IMR-90 (cell line): ENCODE results near the gene EXOC6B. TPM values are rescaled to one million over a fixed set of nuclear protein-coding genes. Genes with fewer than 3 reads are reported as not detected.

ENCODE experiments used
- ATAC-seq: fragments of 200-7000 bp; cut with Tn5 transposase; 2 replicates; pipeline ENCODE4 v1.9.1; 2020; ENCODE audit warnings: low read depth, mild to moderate bottlenecking, moderate library complexity
- BruUV-seq: library from RNA; stranded (reverse); fragments of 400-500 nt; replicated peaks from 2 replicates; lab custom pipeline; 2021; lab: Mats Ljungman, UMichigan
- CTCF ChIA-PET: fragments of 300-600 bp; formaldehyde crosslinking; extraction: SDS; loops from one replicate; lab custom pipeline; 2021; ENCODE audit warnings: antibody characterized with exemption; lab: Yijun Ruan, JAX
- POLR2A ChIA-PET: fragments of 300-600 bp; sonication (Branson Sonifier 250); formaldehyde crosslinking; loops from one replicate; lab custom pipeline; 2022; ENCODE audit warnings: antibody characterized with exemption; ENCODE audit not compliant: unreplicated experiment; lab: Charles Lee
- DNase-seq: peaks from one replicate; pipeline ENCODE4 v3.0.0; 2013
- H2AFZ ChIP-seq: replicated peaks from 2 replicates; pipeline ENCODE3; 2013; ENCODE audit warnings: low read length, mild to moderate bottlenecking; ENCODE audit not compliant: poor library complexity
- H2AK5ac ChIP-seq: 2 replicates; pipeline ENCODE4 v1.6.1; 2013; ENCODE audit warnings: low read depth, low read length, inconsistent platforms
- H2AK9ac ChIP-seq: replicated peaks from 2 replicates; pipeline ENCODE3; 2013; ENCODE audit warnings: mild to moderate bottlenecking, low read depth, low read length, moderate library complexity; ENCODE audit not compliant: poor library complexity
- H2BK120ac ChIP-seq: 2 replicates; pipeline ENCODE4 v1.6.1; 2013; ENCODE audit warnings: low read depth, low read length, inconsistent platforms
- H2BK15ac ChIP-seq: 3 replicates; pipeline ENCODE4 v1.6.1; 2013; ENCODE audit warnings: low read depth, low read length, inconsistent platforms
- H2BK20ac ChIP-seq: 2 replicates; pipeline ENCODE4 v1.6.1; 2013; ENCODE audit warnings: low read depth, mild to moderate bottlenecking, inconsistent platforms, low read length, moderate library complexity
- H2BK5ac ChIP-seq: 2 replicates; pipeline ENCODE4 v1.6.1; 2013; ENCODE audit warnings: mild to moderate bottlenecking, low read depth, low read length, inconsistent platforms; ENCODE audit not compliant: poor library complexity, severe bottlenecking
- H3K14ac ChIP-seq: replicated peaks from 2 replicates; pipeline ENCODE4 v1.6.1; 2013; ENCODE audit warnings: low read depth, low read length, inconsistent platforms
- H3K18ac ChIP-seq: 2 replicates; pipeline ENCODE4 v1.6.1; 2013; ENCODE audit warnings: low read depth, low read length, control low read depth
- H3K23ac ChIP-seq: 2 replicates; pipeline ENCODE4 v1.6.1; 2013; ENCODE audit warnings: low read depth, low read length, inconsistent platforms
- H3K27ac ChIP-seq: 2 replicates; pipeline ENCODE4 v1.5.1; 2013; ENCODE audit warnings: mild to moderate bottlenecking, control low read depth, low read length; ENCODE audit not compliant: insufficient read depth
- H3K27me3 ChIP-seq: 2 replicates; pipeline ENCODE4 v1.6.1; 2013; ENCODE audit warnings: low read length; ENCODE audit not compliant: control insufficient read depth, insufficient read depth
- H3K36me3 ChIP-seq: 2 replicates; pipeline ENCODE4 v1.6.1; 2013; ENCODE audit warnings: low read length, mixed read lengths; ENCODE audit not compliant: control insufficient read depth, insufficient read depth
- H3K4ac ChIP-seq: 2 replicates; pipeline ENCODE4 v1.6.1; 2013; ENCODE audit warnings: low read depth, low read length, inconsistent platforms
- H3K4me1 ChIP-seq: 2 replicates; pipeline ENCODE4 v1.6.1; 2013; ENCODE audit warnings: low read length, mixed read lengths; ENCODE audit not compliant: control insufficient read depth, insufficient read depth
- H3K4me2 ChIP-seq: 2 replicates; pipeline ENCODE4 v1.6.1; 2013; ENCODE audit warnings: low read depth, mild to moderate bottlenecking, control low read depth, low read length, moderate library complexity
- H3K4me3 ChIP-seq: 2 replicates; pipeline ENCODE4 v1.5.1; 2013; ENCODE audit warnings: low read depth, mild to moderate bottlenecking, control low read depth, low read length, moderate library complexity; ENCODE audit not compliant: insufficient read depth
- H3K56ac ChIP-seq: 2 replicates; pipeline ENCODE4 v1.6.1; 2013; ENCODE audit warnings: low read length, inconsistent platforms; ENCODE audit not compliant: insufficient read depth; ENCODE audit errors: extremely low read depth
- H3K79me1 ChIP-seq, 2 experiments: 2 replicates each; pipeline ENCODE4 v1.6.1; 2013; ENCODE audit warnings: low read length in 2 of 2, inconsistent platforms in 1 of 2, low read depth in 1 of 2
- H3K9ac ChIP-seq: 2 replicates; pipeline ENCODE4 v1.6.1; 2013; ENCODE audit warnings: low read depth, low read length, control low read depth
- H3K9me1 ChIP-seq: 2 replicates; pipeline ENCODE4 v1.6.1; 2013; ENCODE audit warnings: low read length, inconsistent platforms; ENCODE audit not compliant: insufficient read depth
- H3K9me3 ChIP-seq: 2 replicates; pipeline ENCODE4 v1.6.1; 2013; ENCODE audit warnings: low read length; ENCODE audit not compliant: control insufficient read depth, insufficient read depth
- H4K20me1 ChIP-seq: 2 replicates; pipeline ENCODE4 v1.6.1; 2013; ENCODE audit warnings: low read length, inconsistent platforms; ENCODE audit not compliant: insufficient read depth
- H4K5ac ChIP-seq: 2 replicates; pipeline ENCODE4 v1.6.1; 2013; ENCODE audit warnings: mild to moderate bottlenecking, low read depth, low read length, control low read depth
- H4K8ac ChIP-seq, 2 experiments: 2 replicates each; pipeline ENCODE4 v1.6.1; 2013; ENCODE audit warnings: low read depth in 2 of 2, low read length in 2 of 2, control low read depth in 1 of 2, inconsistent platforms in 1 of 2
- H4K91ac ChIP-seq: 2 replicates; pipeline ENCODE4 v1.6.1; 2013; ENCODE audit warnings: low read depth, low read length, inconsistent platforms; ENCODE audit not compliant: insufficient read depth
- BHLHE40 ChIP-seq: fragments of 150-350 bp; IDR thresholded peaks from 2 replicates; pipeline ENCODE4 v1.6.1; 2016; ENCODE audit warnings: mild to moderate bottlenecking, low read depth, low read length
- CEBPB ChIP-seq: IDR thresholded peaks from 2 replicates; pipeline ENCODE4 v1.6.1; 2012; ENCODE audit warnings: low read depth, low read length, improper control_type of control experiment
- CHD1 ChIP-seq: IDR thresholded peaks from 2 replicates; pipeline ENCODE4 v1.6.1; 2012; ENCODE audit warnings: low read depth, low read length, improper control_type of control experiment
- FOS ChIP-seq: fragments of 150-350 bp; IDR thresholded peaks from 2 replicates; pipeline ENCODE4 v1.6.1; 2016; ENCODE audit warnings: low read depth, low read length
- MAFK ChIP-seq: IDR thresholded peaks from 2 replicates; pipeline ENCODE4 v1.6.1; 2012; ENCODE audit warnings: low read depth, low read length, improper control_type of control experiment
- MAZ ChIP-seq: IDR thresholded peaks from 2 replicates; pipeline ENCODE4 v1.6.1; 2012; ENCODE audit warnings: low read depth, mild to moderate bottlenecking, low read length, improper control_type of control experiment, moderate library complexity, borderline replicate concordance
- MXI1 ChIP-seq: IDR thresholded peaks from 2 replicates; pipeline ENCODE4 v1.6.1; 2012; ENCODE audit warnings: low read depth, mild to moderate bottlenecking, low read length, moderate library complexity, borderline replicate concordance
- NFE2L2 ChIP-seq: fragments of 150-350 bp; IDR thresholded peaks from 2 replicates; pipeline ENCODE4 v1.6.1; 2016; ENCODE audit warnings: low read depth, mild to moderate bottlenecking, low read length
- POLR2A ChIP-seq: IDR thresholded peaks from 2 replicates; pipeline ENCODE4 v1.6.1; 2012; ENCODE audit warnings: mild to moderate bottlenecking, low read depth, low read length
- RAD21 ChIP-seq: IDR thresholded peaks from 2 replicates; pipeline ENCODE4 v1.6.1; 2012; ENCODE audit warnings: low read length, improper control_type of control experiment
- RCOR1 ChIP-seq: IDR thresholded peaks from 2 replicates; pipeline ENCODE4 v1.6.1; 2012; ENCODE audit warnings: mild to moderate bottlenecking, low read length, improper control_type of control experiment; ENCODE audit not compliant: insufficient replicate concordance
- RFX5 ChIP-seq: IDR thresholded peaks from 2 replicates; pipeline ENCODE4 v1.8.0; 2012; ENCODE audit warnings: low read depth, mild to moderate bottlenecking, low read length, moderate library complexity
- SMC3 ChIP-seq: fragments of 150-350 bp; IDR thresholded peaks from 2 replicates; pipeline ENCODE4 v1.6.1; 2016; ENCODE audit warnings: low read depth, mild to moderate bottlenecking, antibody characterized with exemption, low read length, moderate library complexity
- USF2 ChIP-seq: fragments of 150-350 bp; IDR thresholded peaks from 2 replicates; pipeline ENCODE4 v1.6.1; 2017; ENCODE audit warnings: mild to moderate bottlenecking, antibody characterized with exemption, low read length, low read depth
- WGBS, 2 experiments: methylation state at CpG; one replicate each; pipeline versions ENCODE4 v1.1.5 to v1.1.7; 2013; ENCODE audit warnings: missing lambda C conversion rate in 2 of 2; ENCODE audit not compliant: insufficient read length in 1 of 2; ENCODE audit errors: extremely low coverage in 2 of 2; 5-methylcytosine and 5-hydroxymethylcytosine counted together
- dilution Hi-C: fragments of 300-500 bp; cut with HindIII; formaldehyde crosslinking; loops from one replicate; pipeline ENCODE4 v1.14.3; 2018; ENCODE audit warnings: low sequenced_read_pairs; ENCODE audit not compliant: unreplicated experiment
- in situ Hi-C: fragments of 300-500 bp; cut with MboI; formaldehyde crosslinking; loops from 3 replicates; pipeline ENCODE4 v1.14.3; 2019; ENCODE audit warnings: low sequenced_read_pairs, inconsistent platforms, mixed read lengths
- intact Hi-C: fragments of 100-400 bp; cut with micrococcal nuclease; formaldehyde crosslinking; loops from 2 replicates; pipeline ENCODE4 v1.10.0; 2022
- polyA plus RNA-seq, 3 experiments: library from polyadenylated mRNA; depleted of rRNA; stranded (reverse); fragments of >200 nt; gene quantifications; 2 replicates each; pipeline ENCODE4 v1.2.3, GENCODE V29; 2012; ENCODE audit warnings: low replicate concordance in 1 of 3
- total RNA-seq: library from RNA; depleted of rRNA; stranded (reverse); fragments of >200 nt; gene quantifications from 2 replicates; pipeline ENCODE4 v1.2.3, GENCODE V29; 2012
- TF ChIP-seq, protein P1 (sequence below): conservative IDR thresholded peaks from 2 replicates; pipeline ENCODE4 v1.5.1; 2012; ENCODE audit warnings: mild to moderate bottlenecking, low read depth, low read length, improper control_type of control experiment

The EXOC6B gene
- total and polyA plus RNA-seq, 2 of the 4 experiments (the other 2 are of a cell fraction), result 10.2 to 29.4 TPM

GRCh38 chr2:72527424-72527823, 298.4 kb downstream of the EXOC6B start:
- Histone ChIP-seq H3K36me3 (no peaks in the 10 kb centered on the region), H2BK20ac (no peak overlapping the region), H3K9ac (no peak overlapping the region), H4K5ac (no peak overlapping the region), H2BK15ac (no peak overlapping the region), H2AFZ (no peak overlapping the region), H2AK5ac (no peak overlapping the region), H3K9me1 (no peaks in the 10 kb centered on the region), H3K27me3 (no peaks in the 10 kb centered on the region), H3K4me1 (no peaks in the 10 kb centered on the region), H3K4me3 (no peak overlapping the region), H3K4me2 (no peak overlapping the region), H3K9me3 (no peaks in the 10 kb centered on the region), H3K18ac (no peak overlapping the region), H2BK120ac (no peak overlapping the region), H4K8ac (no peak overlapping the region), H3K14ac (no peak overlapping the region), H2AK9ac (no peak overlapping the region), H4K91ac (no peak overlapping the region), H3K79me1 (no peaks in the 10 kb centered on the region; a peak in 1 of 4 replicates), H3K23ac (no peak overlapping the region), H3K4ac (no peak overlapping the region), H3K56ac (no peak overlapping the region), H3K27ac (no peak overlapping the region), H2BK5ac (no peak overlapping the region), H4K20me1 (no peaks in the 10 kb centered on the region)
- intact Hi-C loops, result no loop called here
- in situ Hi-C loops, result no loop called here
- DNase-seq, result no peak
- no CpG with 5 or more reads among the region's 1 CpG for WGBS, 2 experiments
- no peak for ATAC-seq
- TF ChIP-seq NFE2L2 (no peak), FOS (no peak), BHLHE40 (no peak), MAFK (no peak), SMC3 (no peak), RAD21 (no peak), MXI1 (no peak), CEBPB (no peak), RFX5 (no peak), MAZ (no peak), RCOR1 (no peak), USF2 (no peak), POLR2A (no peak), CHD1 (no peak)
- TF ChIP-seq, protein P1, sequence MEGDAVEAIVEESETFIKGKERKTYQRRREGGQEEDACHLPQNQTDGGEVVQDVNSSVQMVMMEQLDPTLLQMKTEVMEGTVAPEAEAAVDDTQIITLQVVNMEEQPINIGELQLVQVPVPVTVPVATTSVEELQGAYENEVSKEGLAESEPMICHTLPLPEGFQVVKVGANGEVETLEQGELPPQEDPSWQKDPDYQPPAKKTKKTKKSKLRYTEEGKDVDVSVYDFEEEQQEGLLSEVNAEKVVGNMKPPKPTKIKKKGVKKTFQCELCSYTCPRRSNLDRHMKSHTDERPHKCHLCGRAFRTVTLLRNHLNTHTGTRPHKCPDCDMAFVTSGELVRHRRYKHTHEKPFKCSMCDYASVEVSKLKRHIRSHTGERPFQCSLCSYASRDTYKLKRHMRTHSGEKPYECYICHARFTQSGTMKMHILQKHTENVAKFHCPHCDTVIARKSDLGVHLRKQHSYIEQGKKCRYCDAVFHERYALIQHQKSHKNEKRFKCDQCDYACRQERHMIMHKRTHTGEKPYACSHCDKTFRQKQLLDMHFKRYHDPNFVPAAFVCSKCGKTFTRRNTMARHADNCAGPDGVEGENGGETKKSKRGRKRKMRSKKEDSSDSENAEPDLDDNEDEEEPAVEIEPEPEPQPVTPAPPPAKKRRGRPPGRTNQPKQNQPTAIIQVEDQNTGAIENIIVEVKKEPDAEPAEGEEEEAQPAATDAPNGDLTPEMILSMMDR, result no peak
- CTCF ChIA-PET, result interaction anchor here (0.5 to 1.2 kb wide), 2 partner anchors 8 to 216 kb away, joined by 4 to 6 read pairs; no protein-coding TSS in a partner anchor
- dilution Hi-C loops, result no loop called here
- no TSS peak for BruUV-seq
- POLR2A ChIA-PET, result no interaction called here
